Esophagus mucosa (tissue), 1 donor: ENCODE data around the gene PKD2L2. TPM values are rescaled to one million over a fixed set of nuclear protein-coding genes. Genes with fewer than 3 reads are reported as not detected.
"Not testable (repeated sequence)": the region's sequence is repeated elsewhere in the genome, so short reads cannot be mapped to it uniquely, and the experiment has no call there.

Experiments used
- ATAC-seq: fragments of 200-7000 bp; cut with Tn5 transposase; one replicate; pipeline ENCODE4 v1.9.1; 2020
- total RNA-seq: library from RNA; stranded (reverse); gene quantifications from one replicate; pipeline ENCODE4 v1.2.4, GENCODE V29; 2023
- donor health status: DM: yes; HTN: yes; CAD: no.

PKD2L2 gene
- total RNA-seq, 1 donor from 2014 or later, result not detected

- no peak for ATAC-seq
Measured at GRCh38 chr5:137960141-137960540, 70.9 kb downstream of the PKD2L2 start.

GRCh38 chr5:137960819-137961218 lies 71.6 kb downstream of the PKD2L2 start:
- no peak for ATAC-seq

- not testable (repeated sequence) for ATAC-seq
Measured at GRCh38 chr5:137970384-137970783, 81.1 kb downstream of the PKD2L2 start.

GRCh38 chr5:137975208-137975607 lies 86.0 kb downstream of the PKD2L2 start:
- ATAC-seq, result no peak

- no peak for ATAC-seq
Measured at GRCh38 chr5:137989419-137989818, 100.2 kb downstream of the PKD2L2 start.

Other genes with a start within 250 kb of the PKD2L2 start
- 4.4 TPM for gene KLHL3, start 153.4 kb upstream of the PKD2L2 start, total RNA-seq
- 17.9 TPM for gene HNRNPA0, start 135.1 kb upstream of the PKD2L2 start, total RNA-seq
- not detected for gene MYOT, start 21.6 kb upstream of the PKD2L2 start, total RNA-seq
- 14.5 TPM for gene FAM13B, start 143.6 kb downstream of the PKD2L2 start, total RNA-seq
- gene WNT8A, start 194.6 kb downstream of the PKD2L2 start, total RNA-seq, result not detected
- gene NME5, start 250.0 kb downstream of the PKD2L2 start, total RNA-seq, result 0.44 TPM